ENCODE data around the gene SIK2. TPM values are rescaled to one million over a fixed set of nuclear protein-coding genes. Genes with fewer than 3 reads are reported as not detected.
A peak's percentile ranks its signal among the peaks of the same experiment; 100 is the strongest.

SIK2 gene
- total and polyA plus RNA-seq, 3 experiments from 2014 or later = 0.48 to 10.3 (median 8.8) TPM

- POLR2A ChIA-PET = no interaction called here
Observed at GRCh38 chr11:111688013-111688412, 85.8 kb downstream of the SIK2 start.

GRCh38 chr11:111691176-111691575, 88.9 kb downstream of the SIK2 start:
- no peaks in the 10 kb centered on the region for H3K27me3 Mint-ChIP-seq
- peaks cover 4% of the 10 kb centered on the region for H3K36me3 ChIP-seq (ENCODE audit: insufficient read depth, low read length)
- POLR2A ChIA-PET = no interaction called here
- no peak overlapping the region for H3K4me3 Mint-ChIP-seq
- CTCF ChIA-PET = interaction anchor here (1.0 kb wide), 1 partner anchor 26 kb away, joined by 3 read pairs; no protein-coding TSS in a partner anchor
- no peak for DNase-seq
- no peaks in the 10 kb centered on the region for H3K27me3 ChIP-seq (ENCODE audit: insufficient read depth, low read length, poor library complexity, severe bottlenecking)
- no peak overlapping the region for H3K27ac ChIP-seq (ENCODE audit: low read depth, low read length)
- no peak overlapping the region for H3K4me3 ChIP-seq (ENCODE audit: low read length)
- no peaks in the 10 kb centered on the region for H3K4me1 Mint-ChIP-seq
- peak overlapping the region in 1 of 8 donors; percentile 79 for H3K27ac Mint-ChIP-seq
- H3K9me3 ChIP-seq (ENCODE audit: low read length) = no peaks in the 10 kb centered on the region
- H3K9me3 Mint-ChIP-seq = no peaks in the 10 kb centered on the region
- peaks cover 7 to 52% (median 21%) of the 10 kb centered on the region in 3 donors for H3K36me3 Mint-ChIP-seq
- H3K4me1 ChIP-seq (ENCODE audit: insufficient read depth, low read length) = no peaks in the 10 kb centered on the region

More at GRCh38 chr11:111688013-111688412, 85.8 kb downstream of the SIK2 start:
- Histone ChIP-seq H3K9me3 (ENCODE audit: low read length) (no peaks in the 10 kb centered on the region), H3K4me3 (ENCODE audit: low read length) (no peak overlapping the region), H3K36me3 (ENCODE audit: insufficient read depth, low read length) (peaks cover 4% of the 10 kb centered on the region), H3K27ac (ENCODE audit: low read depth, low read length) (no peak overlapping the region), H3K27me3 (ENCODE audit: insufficient read depth, low read length, poor library complexity, severe bottlenecking) (no peaks in the 10 kb centered on the region), H3K4me1 (ENCODE audit: insufficient read depth, low read length) (no peaks in the 10 kb centered on the region)
- Mint-ChIP-seq H3K9me3 (no peaks in the 10 kb centered on the region), H3K27ac (no peak overlapping the region), H3K27me3 (no peaks in the 10 kb centered on the region), H3K4me1 (no peaks in the 10 kb centered on the region), H3K36me3 (peaks cover 7 to 48% (median 27%) of the 10 kb centered on the region in 3 donors), H3K4me3 (no peak overlapping the region)
- no peak for DNase-seq
- CTCF ChIA-PET = no interaction called here

GRCh38 chr11:111691741-111692140, 89.5 kb downstream of the SIK2 start:
- no peaks in the 10 kb centered on the region for H3K27me3 Mint-ChIP-seq
- no peaks in the 10 kb centered on the region for H3K4me1 Mint-ChIP-seq
- H3K27ac ChIP-seq (ENCODE audit: low read depth, low read length) = no peak overlapping the region
- H3K4me3 ChIP-seq (ENCODE audit: low read length) = no peak overlapping the region
- no peak for DNase-seq
- H3K4me1 ChIP-seq (ENCODE audit: insufficient read depth, low read length) = no peaks in the 10 kb centered on the region
- H3K9me3 ChIP-seq (ENCODE audit: low read length) = no peaks in the 10 kb centered on the region
- ChIA-PET POLR2A (no interaction called here), CTCF (interaction anchor here (1.0 kb wide), 1 partner anchor 25 kb away, joined by 3 read pairs; no protein-coding TSS in a partner anchor)
- H3K36me3 ChIP-seq (ENCODE audit: insufficient read depth, low read length) = peaks cover 4% of the 10 kb centered on the region
- no peaks in the 10 kb centered on the region for H3K27me3 ChIP-seq (ENCODE audit: insufficient read depth, low read length, poor library complexity, severe bottlenecking)
- no peak overlapping the region for H3K4me3 Mint-ChIP-seq
- no peaks in the 10 kb centered on the region for H3K9me3 Mint-ChIP-seq
- H3K36me3 Mint-ChIP-seq = peaks cover 7 to 51% (median 21%) of the 10 kb centered on the region in 3 donors
- H3K27ac Mint-ChIP-seq = no peak overlapping the region

- Mint-ChIP-seq H3K4me3 (no peak overlapping the region), H3K36me3 (peaks cover 4 to 46% (median 18%) of the 10 kb centered on the region in 3 donors), H3K27me3 (no peaks in the 10 kb centered on the region), H3K9me3 (no peaks in the 10 kb centered on the region), H3K27ac (peak overlapping the region in 1 of 8 donors; percentile 37), H3K4me1 (peaks cover 0 to 3% (median 0%) of the 10 kb centered on the region in 3 donors)
- POLR2A ChIA-PET = no interaction called here
- no peaks in the 10 kb centered on the region for H3K9me3 ChIP-seq (ENCODE audit: low read length)
- H3K4me3 ChIP-seq (ENCODE audit: low read length) = no peak overlapping the region
- DNase-seq = no peak
- H3K36me3 ChIP-seq (ENCODE audit: insufficient read depth, low read length) = peaks cover 2% of the 10 kb centered on the region
- no peak overlapping the region for H3K27ac ChIP-seq (ENCODE audit: low read depth, low read length)
- H3K27me3 ChIP-seq (ENCODE audit: insufficient read depth, low read length, poor library complexity, severe bottlenecking) = no peaks in the 10 kb centered on the region
- CTCF ChIA-PET = no interaction called here
- H3K4me1 ChIP-seq (ENCODE audit: insufficient read depth, low read length) = no peaks in the 10 kb centered on the region
Observed at GRCh38 chr11:111693224-111693937, 91.1 kb downstream of the SIK2 start.

- ChIA-PET POLR2A (no interaction called here), CTCF (interaction anchor here (1.2 kb wide), 2 partner anchors 8 to 91 kb away, joined by 3 read pairs; no protein-coding TSS in a partner anchor)
- no peaks in the 10 kb centered on the region for H3K9me3 ChIP-seq (ENCODE audit: low read length)
- Mint-ChIP-seq H3K4me3 (no peak overlapping the region), H3K36me3 (peaks cover 0 to 38% (median 8%) of the 10 kb centered on the region in 3 donors), H3K9me3 (no peaks in the 10 kb centered on the region), H3K27me3 (no peaks in the 10 kb centered on the region), H3K4me1 (peaks cover 3 to 17% (median 8%) of the 10 kb centered on the region in 3 donors), H3K27ac (no peak overlapping the region)
- H3K4me1 ChIP-seq (ENCODE audit: insufficient read depth, low read length) = no peaks in the 10 kb centered on the region
- H3K27me3 ChIP-seq (ENCODE audit: insufficient read depth, low read length, poor library complexity, severe bottlenecking) = no peaks in the 10 kb centered on the region
- H3K36me3 ChIP-seq (ENCODE audit: insufficient read depth, low read length) = no peaks in the 10 kb centered on the region
- H3K27ac ChIP-seq (ENCODE audit: low read depth, low read length) = no peak overlapping the region
- no peak for DNase-seq
- H3K4me3 ChIP-seq (ENCODE audit: low read length) = no peak overlapping the region
Observed at GRCh38 chr11:111694851-111695250, 92.6 kb downstream of the SIK2 start.

GRCh38 chr11:111696556-111696955, 94.3 kb downstream of the SIK2 start:
- no peak for DNase-seq
- peaks cover 0 to 32% (median 6%) of the 10 kb centered on the region in 3 donors for H3K36me3 Mint-ChIP-seq
- peaks cover 3 to 23% (median 16%) of the 10 kb centered on the region in 3 donors for H3K4me1 Mint-ChIP-seq
- H3K4me3 Mint-ChIP-seq = no peak overlapping the region
- H3K9me3 Mint-ChIP-seq = no peaks in the 10 kb centered on the region
- ChIA-PET POLR2A (no interaction called here), CTCF (interaction anchor here (1.6 kb wide), 1 partner anchor 12 kb away, joined by 4 read pairs; no protein-coding TSS in a partner anchor)
- Histone ChIP-seq H3K27me3 (ENCODE audit: insufficient read depth, low read length, poor library complexity, severe bottlenecking) (no peaks in the 10 kb centered on the region), H3K9me3 (ENCODE audit: low read length) (no peaks in the 10 kb centered on the region), H3K27ac (ENCODE audit: low read depth, low read length) (no peak overlapping the region), H3K36me3 (ENCODE audit: insufficient read depth, low read length) (no peaks in the 10 kb centered on the region), H3K4me3 (ENCODE audit: low read length) (no peak overlapping the region), H3K4me1 (ENCODE audit: insufficient read depth, low read length) (no peaks in the 10 kb centered on the region)
- no peak overlapping the region for H3K27ac Mint-ChIP-seq
- no peaks in the 10 kb centered on the region for H3K27me3 Mint-ChIP-seq

- Mint-ChIP-seq H3K27me3 (no peaks in the 10 kb centered on the region), H3K4me1 (peaks cover 3 to 23% (median 16%) of the 10 kb centered on the region in 3 donors), H3K4me3 (no peak overlapping the region), H3K36me3 (peaks cover 4 to 40% (median 5%) of the 10 kb centered on the region in 3 donors), H3K9me3 (no peaks in the 10 kb centered on the region), H3K27ac (peak overlapping the region in 2 of 8 donors; percentile 20 to 78)
- Histone ChIP-seq H3K9me3 (ENCODE audit: low read length) (no peaks in the 10 kb centered on the region), H3K4me3 (ENCODE audit: low read length) (no peak overlapping the region), H3K4me1 (ENCODE audit: insufficient read depth, low read length) (no peaks in the 10 kb centered on the region), H3K27ac (ENCODE audit: low read depth, low read length) (no peak overlapping the region), H3K27me3 (ENCODE audit: insufficient read depth, low read length, poor library complexity, severe bottlenecking) (no peaks in the 10 kb centered on the region), H3K36me3 (ENCODE audit: insufficient read depth, low read length) (no peaks in the 10 kb centered on the region)
- ChIA-PET POLR2A (no interaction called here), CTCF (no interaction called here)
- DNase-seq = no peak
Observed at GRCh38 chr11:111697933-111698371, 95.7 kb downstream of the SIK2 start.

- Mint-ChIP-seq H3K27me3 (no peaks in the 10 kb centered on the region), H3K4me3 (no peak overlapping the region), H3K4me1 (peaks cover 3 to 23% (median 16%) of the 10 kb centered on the region in 3 donors), H3K36me3 (peaks cover 4 to 47% (median 5%) of the 10 kb centered on the region in 3 donors), H3K27ac (peak overlapping the region in 3 of 8 donors; percentile 1 to 70 (median 7)), H3K9me3 (no peaks in the 10 kb centered on the region)
- no peaks in the 10 kb centered on the region for H3K36me3 ChIP-seq (ENCODE audit: insufficient read depth, low read length)
- no peak overlapping the region for H3K27ac ChIP-seq (ENCODE audit: low read depth, low read length)
- CTCF ChIA-PET = no interaction called here
- POLR2A ChIA-PET = no interaction called here
- no peak overlapping the region for H3K4me3 ChIP-seq (ENCODE audit: low read length)
- no peaks in the 10 kb centered on the region for H3K4me1 ChIP-seq (ENCODE audit: insufficient read depth, low read length)
- no peaks in the 10 kb centered on the region for H3K27me3 ChIP-seq (ENCODE audit: insufficient read depth, low read length, poor library complexity, severe bottlenecking)
- no peak for DNase-seq
- H3K9me3 ChIP-seq (ENCODE audit: low read length) = no peaks in the 10 kb centered on the region
Observed at GRCh38 chr11:111698852-111699559, 96.8 kb downstream of the SIK2 start.
